ENCODE results near the gene EIF4E2.

DNA sequence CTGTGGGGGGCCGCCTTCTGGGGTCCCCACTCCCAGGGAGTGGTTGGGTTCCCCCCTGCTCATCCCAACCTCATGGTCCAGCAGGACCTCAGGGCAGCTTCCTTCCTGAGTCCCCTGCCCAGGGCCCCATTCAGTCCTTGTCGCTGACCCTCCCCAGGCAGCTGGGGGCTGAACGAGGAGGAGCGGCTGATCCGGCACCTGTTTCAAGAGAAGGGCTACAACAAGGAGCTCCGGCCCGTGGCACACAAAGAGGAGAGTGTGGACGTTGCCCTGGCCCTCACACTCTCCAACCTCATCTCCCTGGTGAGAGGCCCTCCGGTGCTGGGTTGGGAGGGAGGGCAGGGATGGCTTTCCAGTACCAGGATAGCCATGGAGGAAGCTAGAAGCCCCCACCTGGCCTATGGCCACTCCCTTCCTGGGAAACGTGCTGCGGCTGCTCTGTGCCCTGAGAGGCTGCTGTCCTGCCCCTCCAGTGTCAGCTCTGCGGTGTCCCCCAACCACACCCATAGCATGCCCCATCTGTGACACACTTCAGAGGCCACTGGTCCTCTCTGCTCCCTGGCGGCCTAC is 24.0 kb upstream of the EIF4E2 start:
- TF ChIP-seq, protein P1, sequence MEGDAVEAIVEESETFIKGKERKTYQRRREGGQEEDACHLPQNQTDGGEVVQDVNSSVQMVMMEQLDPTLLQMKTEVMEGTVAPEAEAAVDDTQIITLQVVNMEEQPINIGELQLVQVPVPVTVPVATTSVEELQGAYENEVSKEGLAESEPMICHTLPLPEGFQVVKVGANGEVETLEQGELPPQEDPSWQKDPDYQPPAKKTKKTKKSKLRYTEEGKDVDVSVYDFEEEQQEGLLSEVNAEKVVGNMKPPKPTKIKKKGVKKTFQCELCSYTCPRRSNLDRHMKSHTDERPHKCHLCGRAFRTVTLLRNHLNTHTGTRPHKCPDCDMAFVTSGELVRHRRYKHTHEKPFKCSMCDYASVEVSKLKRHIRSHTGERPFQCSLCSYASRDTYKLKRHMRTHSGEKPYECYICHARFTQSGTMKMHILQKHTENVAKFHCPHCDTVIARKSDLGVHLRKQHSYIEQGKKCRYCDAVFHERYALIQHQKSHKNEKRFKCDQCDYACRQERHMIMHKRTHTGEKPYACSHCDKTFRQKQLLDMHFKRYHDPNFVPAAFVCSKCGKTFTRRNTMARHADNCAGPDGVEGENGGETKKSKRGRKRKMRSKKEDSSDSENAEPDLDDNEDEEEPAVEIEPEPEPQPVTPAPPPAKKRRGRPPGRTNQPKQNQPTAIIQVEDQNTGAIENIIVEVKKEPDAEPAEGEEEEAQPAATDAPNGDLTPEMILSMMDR (IDR thresholded peaks at IDR 0.05), result no peak
- TF ChIP-seq POLR2A (IDR thresholded peaks at IDR 0.05) (no peak), EP300 (IDR thresholded peaks at IDR 0.05) (no peak)

Measured in ovary (tissue), 3 donors.